ENCODE measurements around the gene ADGRL3. TPM values are rescaled to one million over a fixed set of nuclear protein-coding genes. Genes with fewer than 3 reads are reported as not detected.
"Not testable (repeated sequence)": the region's sequence is repeated elsewhere in the genome, so short reads cannot be mapped to it uniquely, and the experiment has no call there.

ADGRL3 gene
- total and polyA plus RNA-seq, 7 donors: 0.06 to 2.8 (median 0.42) TPM

- no peak overlapping the region for H3K27ac ChIP-seq
Observed at GRCh38 chr4:61205066-61205465, 4.9 kb downstream of the ADGRL3 start.

DNA sequence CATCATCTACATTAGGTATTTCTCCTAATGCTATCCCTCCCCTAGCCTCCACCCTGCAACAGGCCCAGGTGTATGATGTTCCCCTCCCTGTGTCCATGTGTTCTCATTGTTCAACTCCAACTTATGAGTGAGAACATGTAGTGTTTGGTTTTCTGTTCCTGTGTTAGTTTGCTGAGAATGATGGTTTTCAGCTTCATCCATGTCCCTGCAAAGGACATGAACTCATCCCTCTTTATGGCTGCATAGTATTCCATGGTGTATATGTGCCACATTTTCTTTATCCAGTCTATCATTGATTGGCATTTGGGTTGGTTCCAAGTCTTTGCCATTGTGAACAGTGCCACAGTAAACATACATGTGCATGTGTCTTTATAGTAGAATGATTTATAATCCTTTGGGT, 7.0 kb downstream of the ADGRL3 start:
- H3K4me3 ChIP-seq; ATAC-seq; intact Hi-C loops (cut with DNase I); H3K36me3 ChIP-seq (ENCODE audit: insufficient read depth in 1 of 2, low read depth in 1 of 2); H3K27ac ChIP-seq; H3K9me3 ChIP-seq; H3K4me1 ChIP-seq; DNase-seq: not testable (repeated sequence)
- H3K27me3 ChIP-seq (ENCODE audit: insufficient read depth in 3 of 3, low read length in 2 of 3): peaks cover 0 to 21% (median 3%) of the 10 kb centered on the region in 3 donors

More at GRCh38 chr4:61205066-61205465, 4.9 kb downstream of the ADGRL3 start:
- WGBS, 3 donors: 58 to 80% (median 79%) methylated on average over 1 of the region's 1 CpG
- peaks cover 0 to 42% (median 22%) of the 10 kb centered on the region in 3 donors for H3K27me3 ChIP-seq (ENCODE audit: insufficient read depth in 3 of 3, low read length in 2 of 3)
- no peak for DNase-seq
- no peak for ATAC-seq
- no peaks in the 10 kb centered on the region for H3K4me1 ChIP-seq
- no peaks in the 10 kb centered on the region for H3K36me3 ChIP-seq (ENCODE audit: insufficient read depth in 1 of 2, low read depth in 1 of 2)
- intact Hi-C loops (cut with DNase I): no loop called here
- H3K9me3 ChIP-seq: no peaks in the 10 kb centered on the region
- TF ChIP-seq CTCF (IDR thresholded peaks at IDR 0.05): no peak
- H3K4me3 ChIP-seq: no peak overlapping the region

GRCh38 chr4:61210186-61210939, 10.2 kb downstream of the ADGRL3 start:
- Histone ChIP-seq H3K4me3 (no peak overlapping the region), H3K27ac (no peak overlapping the region), H3K27me3 (ENCODE audit: insufficient read depth in 3 of 3, low read length in 2 of 3) (peaks cover 0 to 4% (median 0%) of the 10 kb centered on the region in 3 donors), H3K9me3 (no peaks in the 10 kb centered on the region), H3K36me3 (ENCODE audit: insufficient read depth in 1 of 2, low read depth in 1 of 2) (no peaks in the 10 kb centered on the region), H3K4me1 (no peaks in the 10 kb centered on the region)
- intact Hi-C loops (cut with DNase I): no loop called here
- WGBS, 3 donors: 74 to 78% (median 77%) methylated on average over 6 of the region's 6 CpGs
- ATAC-seq (no peak), DNase-seq (no peak)
- no peak for TF ChIP-seq CTCF (IDR thresholded peaks at IDR 0.05)

DNA sequence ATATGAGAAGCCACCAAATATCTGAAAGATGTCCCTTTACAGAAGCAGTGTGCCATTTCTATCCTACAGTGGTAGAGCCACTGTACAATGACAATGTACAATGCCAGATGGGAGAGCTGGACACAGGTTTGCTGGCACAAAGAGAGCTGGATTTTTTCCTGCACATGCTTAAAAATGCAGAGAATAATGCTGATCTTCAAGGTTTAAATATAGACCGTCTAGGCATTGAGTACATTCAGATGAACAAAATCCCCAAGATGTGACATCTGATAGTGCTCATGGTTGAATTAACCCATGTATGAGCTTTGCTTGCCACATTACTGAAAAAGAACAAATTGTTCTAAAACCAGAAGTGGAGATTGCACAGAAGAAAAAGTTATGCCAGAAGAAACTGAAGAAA, 11.7 kb downstream of the ADGRL3 start:
- H3K4me1 ChIP-seq: no peaks in the 10 kb centered on the region
- no peaks in the 10 kb centered on the region for H3K36me3 ChIP-seq (ENCODE audit: insufficient read depth in 1 of 2, low read depth in 1 of 2)
- no peak for DNase-seq
- intact Hi-C loops (cut with DNase I): no loop called here
- WGBS, 3 donors: 12 to 33% (median 22%) methylated on average over 1 of the region's 1 CpG
- H3K27me3 ChIP-seq (ENCODE audit: insufficient read depth in 3 of 3, low read length in 2 of 3): no peaks in the 10 kb centered on the region
- H3K27ac ChIP-seq: no peak overlapping the region
- no peak for TF ChIP-seq CTCF (IDR thresholded peaks at IDR 0.05)
- no peak overlapping the region for H3K4me3 ChIP-seq
- ATAC-seq: no peak
- H3K9me3 ChIP-seq: no peaks in the 10 kb centered on the region

DNA sequence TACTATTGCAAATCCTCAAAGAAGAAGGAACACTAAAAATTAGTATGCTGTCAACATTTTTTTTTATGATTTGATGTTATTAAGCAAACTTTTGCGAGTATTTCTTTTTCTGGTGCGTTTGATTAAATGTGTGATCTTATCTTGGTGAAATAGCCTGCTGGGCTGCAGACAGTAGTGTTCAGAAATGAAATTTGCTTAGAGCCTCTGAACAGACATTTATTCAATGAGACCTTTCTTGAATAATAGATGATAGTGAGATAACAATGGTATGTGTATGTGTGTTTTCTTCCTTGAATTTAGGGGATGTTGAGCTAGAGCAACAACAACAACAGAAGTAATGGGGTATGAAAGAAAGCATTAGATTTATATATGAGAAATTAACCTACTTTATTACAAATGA, 12.7 kb downstream of the ADGRL3 start:
- Histone ChIP-seq H3K27ac (no peak overlapping the region), H3K4me1 (no peaks in the 10 kb centered on the region), H3K9me3 (no peaks in the 10 kb centered on the region), H3K27me3 (ENCODE audit: insufficient read depth in 3 of 3, low read length in 2 of 3) (no peaks in the 10 kb centered on the region), H3K36me3 (ENCODE audit: insufficient read depth in 1 of 2, low read depth in 1 of 2) (no peaks in the 10 kb centered on the region), H3K4me3 (no peak overlapping the region)
- WGBS, 3 donors: 83 to 89% (median 88%) methylated on average over 2 of the region's 2 CpGs
- no peak for TF ChIP-seq CTCF (IDR thresholded peaks at IDR 0.05)
- no peak for ATAC-seq
- intact Hi-C loops (cut with DNase I): no loop called here
- DNase-seq: no peak

All from psoas muscle (tissue), 8 donors.